Left renal pelvis (tissue), 4 donors: ENCODE results near the gene ARPC1A. TPM values are rescaled to one million over a fixed set of nuclear protein-coding genes. Genes with fewer than 3 reads are reported as not detected.
"Not testable (repeated sequence)": the region's sequence is repeated elsewhere in the genome, so short reads cannot be mapped to it uniquely, and the experiment has no call there.

ENCODE experiments used
- DNase-seq, 4 donors: peaks; one replicate each; pipeline ENCODE4 v3.0.0-alpha.2; 2013; ENCODE audit warnings: low read depth in 4 of 4, low spot score in 3 of 4
- polyA plus RNA-seq, 4 donors: library from polyadenylated mRNA; unstranded; fragments of 120-200 nt; gene quantifications; one replicate each; pipeline ENCODE4 v1.2.1, GENCODE V29; 2013; ENCODE audit not compliant: insufficient read length in 4 of 4

Gene ARPC1A
- polyA plus RNA-seq, 4 donors: 98.0 to 109 (median 106) TPM

DNA sequence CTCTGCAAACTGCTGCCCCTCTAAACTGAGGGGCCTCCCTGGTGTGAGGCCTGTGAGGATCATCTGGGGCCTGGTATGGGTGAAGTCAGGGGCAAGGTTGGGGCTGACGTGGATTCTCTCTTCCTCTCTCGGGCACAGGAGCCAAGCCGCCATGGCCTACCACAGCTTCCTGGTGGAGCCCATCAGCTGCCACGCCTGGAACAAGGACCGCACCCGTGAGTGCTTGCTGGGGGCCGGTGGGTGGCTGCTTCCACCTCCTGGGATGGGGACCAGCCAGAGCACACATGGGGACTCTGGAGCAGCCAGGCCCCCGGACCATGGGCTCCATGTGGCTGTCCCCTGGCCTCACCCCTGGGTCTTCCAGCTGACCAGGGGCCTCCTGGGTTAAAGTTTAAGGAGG lies 59.9 kb downstream of the ARPC1A start:
- DNase-seq: no peak

DNA sequence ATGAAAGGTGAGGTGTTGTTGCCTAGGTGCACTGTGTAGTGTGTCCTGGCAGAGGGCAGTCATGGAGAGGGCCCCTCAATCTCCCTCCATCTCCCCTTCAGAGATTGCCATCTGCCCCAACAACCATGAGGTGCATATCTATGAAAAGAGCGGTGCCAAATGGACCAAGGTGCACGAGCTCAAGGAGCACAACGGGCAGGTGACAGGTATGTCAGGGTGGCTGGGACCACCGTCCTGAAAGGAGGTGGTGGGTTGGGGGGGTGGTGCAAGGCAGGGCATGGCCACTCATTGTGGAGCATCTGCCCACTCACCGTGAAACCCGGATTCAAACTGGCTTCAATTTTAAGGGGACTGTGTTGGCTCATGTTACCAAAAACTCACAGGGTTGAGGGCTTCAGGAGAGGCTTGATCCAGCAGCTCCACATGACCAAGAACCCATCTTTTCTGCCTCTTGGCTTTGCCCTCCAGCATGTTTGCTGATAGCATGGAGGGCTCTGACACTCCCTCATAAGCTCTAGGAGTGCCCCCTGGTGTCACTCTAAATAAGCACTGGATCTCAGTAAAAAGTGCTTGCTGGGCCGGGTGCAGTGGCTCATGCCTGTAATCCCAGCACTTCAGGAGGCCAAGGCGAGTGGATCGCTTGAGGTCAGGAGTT lies 61.0 kb downstream of the ARPC1A start:
- DNase-seq: no peak

DNA sequence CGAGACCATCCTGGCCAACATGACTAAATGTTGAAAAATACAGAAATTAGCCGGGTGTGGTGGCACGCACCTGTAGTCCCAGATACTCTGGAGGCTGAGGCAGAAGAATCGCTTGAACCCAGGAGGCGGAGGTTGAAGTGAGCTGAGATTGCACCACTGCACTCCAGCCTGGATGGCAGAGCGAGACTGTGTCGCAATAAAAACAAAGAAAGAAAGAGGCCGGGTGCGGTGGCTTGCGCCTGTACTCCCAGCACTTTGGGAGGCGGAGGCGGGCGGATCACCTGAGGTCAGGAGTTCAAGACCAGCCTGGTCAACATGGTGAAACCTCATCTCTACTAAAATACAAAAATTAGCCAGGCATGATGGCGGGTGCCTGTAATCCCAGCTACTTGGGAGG lies 61.5 kb downstream of the ARPC1A start:
- not testable (repeated sequence) for DNase-seq

DNA sequence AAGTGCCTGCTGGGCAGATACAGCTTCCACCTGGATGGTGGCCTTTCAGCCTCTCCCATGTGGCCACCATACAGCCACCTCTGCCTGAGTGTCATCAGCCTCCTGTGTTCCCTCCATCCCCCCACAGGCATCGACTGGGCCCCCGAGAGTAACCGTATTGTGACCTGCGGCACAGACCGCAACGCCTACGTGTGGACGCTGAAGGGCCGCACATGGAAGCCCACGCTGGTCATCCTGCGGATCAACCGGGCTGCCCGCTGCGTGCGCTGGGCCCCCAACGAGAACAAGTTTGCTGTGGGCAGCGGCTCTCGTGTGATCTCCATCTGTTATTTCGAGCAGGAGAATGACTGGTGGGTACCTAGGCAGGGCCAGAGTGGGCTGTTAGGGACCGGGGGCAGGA lies 62.2 kb downstream of the ARPC1A start:
- no peak for DNase-seq

DNA sequence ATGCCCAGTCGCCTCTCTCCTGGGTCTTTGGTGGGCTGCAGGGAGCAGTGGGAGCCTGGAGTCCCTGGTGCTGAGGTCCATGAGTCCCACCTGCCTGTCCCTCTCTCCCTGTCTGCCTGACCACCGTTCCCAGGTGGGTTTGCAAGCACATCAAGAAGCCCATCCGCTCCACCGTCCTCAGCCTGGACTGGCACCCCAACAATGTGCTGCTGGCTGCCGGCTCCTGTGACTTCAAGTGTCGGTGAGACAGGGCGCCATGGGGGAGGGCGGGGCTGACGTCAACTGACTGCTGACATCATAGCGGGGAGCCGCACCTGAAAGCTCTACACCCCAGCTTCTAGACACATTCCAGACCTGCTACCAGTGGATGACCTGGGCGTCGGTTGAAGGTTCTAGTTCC lies 64.1 kb downstream of the ARPC1A start:
- no peak for DNase-seq

DNA sequence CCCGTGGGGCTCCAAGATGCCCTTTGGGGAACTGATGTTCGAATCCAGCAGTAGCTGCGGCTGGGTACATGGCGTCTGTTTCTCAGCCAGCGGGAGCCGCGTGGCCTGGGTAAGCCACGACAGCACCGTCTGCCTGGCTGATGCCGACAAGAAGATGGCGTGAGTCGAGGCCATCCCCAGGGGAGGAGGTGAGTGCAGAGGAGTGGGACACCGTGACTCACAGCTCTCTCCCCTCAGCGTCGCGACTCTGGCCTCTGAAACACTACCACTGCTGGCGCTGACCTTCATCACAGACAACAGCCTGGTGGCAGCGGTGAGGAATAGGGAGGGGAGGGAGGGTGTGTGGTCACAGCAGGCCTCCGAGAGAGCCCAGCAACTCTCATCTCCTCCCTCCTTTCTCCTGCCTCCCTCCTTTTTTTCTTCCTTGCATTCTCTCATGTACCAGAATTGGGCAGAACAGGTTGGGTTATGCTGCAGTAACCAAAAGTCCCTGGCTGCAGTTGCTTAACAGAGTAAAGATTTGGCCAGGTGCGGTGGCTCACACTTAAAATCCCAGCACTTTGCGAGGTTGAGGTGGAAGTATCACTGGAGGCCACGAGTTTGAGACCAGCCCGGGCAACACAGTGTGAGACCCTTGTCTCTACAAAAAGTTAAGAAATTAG lies 65.4 kb downstream of the ARPC1A start:
- no peak for DNase-seq

DNA sequence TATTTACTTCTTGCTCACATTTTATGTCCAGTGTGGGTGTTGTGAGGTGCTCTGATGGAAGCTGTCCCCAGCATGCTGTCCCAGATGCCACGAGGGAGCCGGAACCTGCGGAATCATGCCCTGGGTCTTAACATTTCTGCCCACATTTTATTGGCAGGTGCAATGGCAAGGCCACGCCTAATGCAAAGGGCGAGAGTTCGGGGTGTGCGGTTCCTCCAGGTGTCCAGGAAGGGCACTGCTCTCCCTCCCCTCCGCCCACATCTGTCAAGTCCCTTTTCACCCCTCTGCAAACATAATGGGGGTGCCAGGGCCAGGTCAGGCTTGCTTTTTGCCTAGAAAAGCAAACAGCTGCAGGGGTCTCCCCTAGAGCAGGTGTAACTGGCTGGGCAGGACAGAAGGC lies 66.3 kb downstream of the ARPC1A start:
- DNase-seq: no peak

DNA sequence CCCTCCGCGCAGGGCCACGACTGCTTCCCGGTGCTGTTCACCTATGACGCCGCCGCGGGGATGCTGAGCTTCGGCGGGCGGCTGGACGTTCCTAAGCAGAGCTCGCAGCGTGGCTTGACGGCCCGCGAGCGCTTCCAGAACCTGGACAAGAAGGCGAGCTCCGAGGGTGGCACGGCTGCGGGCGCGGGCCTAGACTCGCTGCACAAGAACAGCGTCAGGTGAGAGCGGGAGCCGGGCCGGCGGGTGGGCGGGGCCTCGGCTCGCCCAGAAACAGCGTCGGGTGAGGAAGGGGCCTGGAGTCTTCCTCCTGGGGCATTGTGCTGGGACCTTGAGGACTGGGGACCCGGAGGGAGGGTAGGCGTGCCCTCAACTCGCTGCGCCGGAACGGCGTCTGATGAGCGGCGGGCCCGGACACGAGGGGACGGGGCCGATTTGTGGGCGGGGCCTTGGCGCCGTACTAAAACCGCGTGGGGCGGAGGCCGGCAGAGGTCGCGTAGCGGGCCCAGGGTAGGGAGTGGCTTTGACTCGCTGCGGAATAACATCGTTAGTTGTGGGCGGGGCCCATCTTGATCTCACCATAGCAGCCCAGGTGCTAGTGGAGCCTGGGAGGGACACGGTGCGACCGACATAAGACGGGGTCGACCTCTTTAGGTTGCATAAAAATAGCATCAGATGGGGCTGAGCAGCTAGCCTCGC lies 67.1 kb downstream of the ARPC1A start:
- DNase-seq: no peak

DNA sequence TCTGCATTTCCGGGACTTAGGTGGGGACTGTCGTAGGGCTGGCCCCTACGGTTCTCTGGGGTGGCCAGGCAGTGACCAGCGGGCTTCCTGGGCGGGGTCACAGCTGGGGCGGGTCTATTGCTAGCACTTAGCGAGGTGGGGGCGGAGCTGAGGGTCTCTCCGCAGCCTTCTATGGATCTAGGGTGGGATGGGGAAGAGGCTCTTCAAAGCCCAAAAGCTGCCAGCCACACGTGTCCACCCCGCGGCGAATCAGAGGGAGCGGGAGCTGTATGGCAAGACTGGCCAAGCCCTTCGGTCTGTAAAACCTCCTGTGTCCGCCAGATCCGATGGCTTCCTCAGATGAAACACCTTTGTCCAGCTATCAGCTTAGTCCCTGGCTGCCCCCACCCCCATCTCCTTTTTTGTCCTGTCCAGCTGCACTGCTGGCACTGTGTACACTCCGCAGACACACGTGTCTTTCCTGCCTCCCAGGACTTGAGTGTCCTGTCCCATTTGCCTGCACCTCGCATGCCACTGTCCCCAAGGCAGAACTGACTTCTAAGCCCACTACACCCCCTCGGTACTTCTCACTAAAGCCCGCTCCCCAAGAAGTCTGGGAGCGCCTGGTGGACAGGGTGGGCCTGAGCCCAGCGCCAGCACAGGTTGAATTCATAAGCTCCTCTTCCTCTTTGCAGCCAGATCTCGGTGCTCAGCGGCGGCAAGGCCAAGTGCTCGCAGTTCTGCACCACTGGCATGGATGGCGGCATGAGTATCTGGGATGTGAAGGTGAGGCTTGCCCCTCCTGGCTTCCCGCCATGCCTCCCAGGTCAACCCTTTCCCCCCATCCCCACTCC lies 67.9 kb downstream of the ARPC1A start:
- no peak for DNase-seq

DNA sequence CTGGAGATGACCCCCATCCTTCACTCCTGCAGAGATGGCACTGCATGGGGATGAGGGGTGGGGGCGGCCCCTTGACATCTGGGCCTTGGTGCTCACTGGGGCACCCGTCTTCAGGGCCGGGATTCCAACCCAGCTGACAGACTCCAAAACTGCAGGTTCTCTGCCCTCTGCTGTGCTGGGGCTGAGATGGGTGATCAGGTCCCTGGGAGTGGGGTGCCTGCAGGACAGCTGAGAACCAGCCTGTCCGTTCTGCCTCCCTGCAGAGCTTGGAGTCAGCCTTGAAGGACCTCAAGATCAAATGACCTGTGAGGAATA lies 68.4 kb downstream of the ARPC1A start:
- no peak for DNase-seq

DNA sequence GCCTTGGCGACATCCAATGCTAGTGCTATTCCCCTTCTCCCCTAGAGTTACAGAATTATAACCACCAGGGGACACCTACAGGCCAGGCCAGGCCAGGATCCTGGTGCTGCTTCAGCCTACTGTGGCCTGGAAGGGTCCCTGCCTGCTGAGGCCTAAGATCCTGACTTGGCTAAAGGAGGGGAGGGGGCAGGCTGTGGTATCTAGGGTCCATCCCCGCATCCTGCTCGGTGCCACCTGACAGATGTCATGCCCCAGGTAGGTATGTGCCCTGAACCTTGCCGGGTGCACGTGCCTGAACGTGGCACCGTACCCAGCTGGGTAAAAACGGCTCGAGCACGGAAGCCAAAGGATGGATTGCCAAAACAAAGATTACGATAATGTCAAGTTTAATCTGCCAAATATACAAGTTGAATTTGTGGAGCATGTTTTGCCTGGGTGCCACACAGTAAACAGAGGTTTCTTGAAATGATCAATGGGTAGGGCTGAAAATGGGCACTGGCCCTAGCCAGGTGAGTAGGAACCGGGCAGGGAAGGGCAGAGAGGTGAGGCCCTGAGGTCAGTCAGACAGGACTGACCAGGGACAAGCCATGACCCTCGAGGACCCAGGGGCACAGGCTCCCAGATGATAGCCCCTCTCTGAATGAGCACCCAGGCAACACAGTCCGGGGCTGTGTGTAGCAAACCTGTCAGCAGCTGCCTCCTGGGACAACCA lies 70.1 kb downstream of the ARPC1A start:
- DNase-seq: no peak

DNA sequence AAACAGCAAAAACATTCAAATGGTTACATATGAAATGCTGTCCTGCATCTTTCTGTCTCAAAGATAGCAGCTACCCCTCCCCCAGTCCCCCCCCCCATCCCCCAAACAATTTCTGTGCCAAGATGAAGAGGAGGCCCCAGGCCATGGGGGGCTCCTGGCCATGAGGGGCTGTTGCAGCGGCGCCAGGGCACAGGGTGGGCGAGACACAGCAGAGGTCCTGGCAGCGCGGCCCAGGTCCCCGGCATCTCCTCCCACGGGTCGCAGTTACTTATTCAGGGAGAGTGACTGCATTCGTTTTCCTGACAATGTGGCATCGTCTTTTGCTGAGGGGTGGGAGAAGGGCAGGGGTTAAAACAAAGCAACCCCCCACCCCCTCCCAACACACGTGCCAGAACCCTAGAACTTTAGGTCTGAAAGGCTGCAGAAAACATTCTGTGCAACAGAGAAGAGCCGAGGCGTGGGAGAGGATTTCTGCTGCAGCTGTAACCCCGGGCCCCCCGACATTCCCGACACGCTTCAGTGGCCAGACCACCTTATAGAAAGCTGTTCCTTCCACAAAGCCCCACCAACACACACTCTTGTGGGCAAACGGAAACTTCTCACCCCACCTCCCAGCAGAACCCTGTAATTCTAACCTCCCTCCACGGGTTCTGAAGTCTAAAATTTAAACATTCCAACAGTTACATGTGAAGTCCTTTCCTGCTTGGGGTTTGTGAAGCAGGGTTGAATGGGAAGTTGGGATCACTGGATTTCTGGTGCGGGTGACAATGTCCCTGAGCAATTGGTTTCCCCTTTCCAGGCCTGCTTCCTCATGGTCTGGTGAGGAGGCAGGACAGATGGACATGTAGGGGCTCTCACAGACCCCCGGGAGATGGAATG lies 71.0 kb downstream of the ARPC1A start:
- DNase-seq: no peak

DNA sequence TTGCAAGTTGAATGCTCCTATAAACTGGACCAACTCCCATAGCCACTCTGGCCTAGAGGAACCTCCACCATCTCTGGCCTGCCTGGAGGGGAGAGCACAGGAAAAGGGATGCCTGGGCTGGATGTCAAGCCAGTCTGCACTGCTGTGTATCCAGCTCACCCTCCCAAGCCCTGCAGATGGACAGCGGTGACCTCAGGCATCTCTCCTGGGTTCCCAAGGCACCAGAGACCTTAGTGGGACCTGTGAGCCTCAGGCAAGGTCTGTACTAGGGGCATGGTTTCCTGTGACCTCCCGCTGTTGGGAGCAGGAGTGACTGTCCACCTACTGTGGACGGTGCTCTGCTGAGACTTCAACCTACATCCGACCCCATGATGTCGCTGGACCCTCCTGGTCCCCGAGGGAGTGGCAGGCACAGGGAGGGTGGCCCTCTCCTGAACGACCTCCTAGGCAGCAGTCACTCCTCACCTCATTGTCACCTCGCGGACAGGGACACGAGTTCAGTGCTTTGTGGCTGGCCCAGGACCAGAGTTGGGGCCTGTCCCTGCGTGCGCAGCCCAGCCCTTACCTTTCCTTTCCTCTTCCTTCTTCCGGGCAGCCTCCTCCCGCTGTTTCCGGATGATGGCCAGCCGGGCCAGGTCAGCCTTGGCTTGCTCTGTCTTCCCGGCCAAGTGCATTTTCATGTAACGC lies 71.7 kb downstream of the ARPC1A start:
- DNase-seq: no peak

DNA sequence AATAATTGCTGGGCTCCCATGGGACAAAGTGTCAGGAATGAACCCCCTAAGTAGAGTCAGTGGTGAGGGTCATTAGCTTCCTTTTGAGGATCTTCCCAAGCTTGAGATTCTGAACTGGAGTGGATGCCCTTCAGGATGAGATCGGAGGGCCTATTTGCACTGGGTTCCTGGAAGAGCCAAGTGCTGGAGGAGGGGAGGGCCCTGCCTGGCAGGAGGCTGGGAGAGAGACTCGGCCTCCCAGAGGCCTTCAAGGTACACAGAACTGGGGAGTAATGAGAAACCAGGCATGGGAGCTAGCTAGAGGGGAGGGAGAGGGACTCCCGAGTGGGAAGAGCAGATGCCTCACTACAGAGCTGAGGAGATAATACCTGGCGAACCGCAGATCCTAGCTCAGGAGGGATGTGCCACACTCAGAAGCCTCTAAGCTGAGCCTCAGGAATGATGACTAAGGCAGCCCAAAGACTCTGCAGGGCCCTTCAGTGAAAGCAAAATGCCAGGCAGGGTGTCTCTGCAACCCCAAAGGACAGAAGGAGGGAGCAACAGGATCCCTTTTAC lies 73.3 kb downstream of the ARPC1A start:
- no peak for DNase-seq

DNA sequence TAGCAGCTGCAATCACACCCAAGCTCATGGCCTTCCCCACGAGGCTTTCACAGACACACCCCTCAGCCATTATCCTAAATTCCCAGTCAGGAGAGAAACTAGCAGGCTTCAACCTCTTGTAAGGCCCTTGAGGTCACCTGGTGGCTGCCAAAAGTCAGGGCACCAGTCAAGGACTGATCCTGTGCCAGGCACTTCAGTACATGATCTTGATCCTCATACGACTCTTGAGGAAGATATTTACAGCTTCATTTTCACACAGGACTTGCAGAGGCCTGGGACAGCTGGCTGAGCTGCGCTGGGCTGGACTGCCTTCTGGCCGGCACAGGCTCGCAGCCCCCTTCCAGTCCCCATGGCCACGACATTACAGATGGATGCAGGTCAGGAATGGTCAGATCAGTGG lies 73.9 kb downstream of the ARPC1A start:
- DNase-seq: no peak

DNA sequence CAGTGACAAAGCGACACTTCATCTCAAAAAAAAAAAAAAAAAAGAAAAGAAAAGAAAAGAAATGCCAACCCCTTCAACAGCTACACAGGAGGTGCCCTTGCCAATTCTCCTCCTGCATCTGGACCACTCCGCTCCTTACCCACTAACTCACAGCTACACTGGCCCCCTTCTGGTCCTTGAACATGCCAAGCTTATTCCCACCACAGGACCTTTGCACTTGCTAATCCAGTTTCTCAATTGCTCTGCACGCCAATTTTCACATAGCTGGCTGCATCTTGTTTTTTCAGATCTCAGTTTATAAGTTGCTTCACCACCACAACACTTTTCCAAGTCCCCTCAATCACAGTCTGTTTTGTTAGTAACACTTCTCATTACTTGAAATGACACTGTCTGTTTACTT lies 77.2 kb downstream of the ARPC1A start:
- DNase-seq: no peak

DNA sequence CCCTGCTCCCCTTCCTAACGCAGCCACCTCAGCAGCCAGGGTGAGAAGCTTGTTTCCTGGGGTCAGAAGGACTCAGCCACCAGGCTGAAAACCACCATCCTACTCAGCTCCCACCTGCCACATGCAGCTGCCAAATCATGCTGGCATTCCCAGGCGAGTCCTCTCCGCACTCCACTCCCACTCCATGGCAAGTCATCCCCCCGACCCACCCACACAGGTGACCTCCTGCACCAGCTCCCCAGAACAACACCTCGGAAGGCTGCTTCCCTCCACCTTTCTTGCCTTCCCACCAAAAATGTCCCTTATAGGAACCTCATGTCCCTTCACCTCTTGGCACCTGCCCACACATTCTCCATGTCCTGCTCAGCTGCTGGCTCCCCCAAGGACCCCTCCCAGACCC lies 78.1 kb downstream of the ARPC1A start:
- DNase-seq: no peak

DNA sequence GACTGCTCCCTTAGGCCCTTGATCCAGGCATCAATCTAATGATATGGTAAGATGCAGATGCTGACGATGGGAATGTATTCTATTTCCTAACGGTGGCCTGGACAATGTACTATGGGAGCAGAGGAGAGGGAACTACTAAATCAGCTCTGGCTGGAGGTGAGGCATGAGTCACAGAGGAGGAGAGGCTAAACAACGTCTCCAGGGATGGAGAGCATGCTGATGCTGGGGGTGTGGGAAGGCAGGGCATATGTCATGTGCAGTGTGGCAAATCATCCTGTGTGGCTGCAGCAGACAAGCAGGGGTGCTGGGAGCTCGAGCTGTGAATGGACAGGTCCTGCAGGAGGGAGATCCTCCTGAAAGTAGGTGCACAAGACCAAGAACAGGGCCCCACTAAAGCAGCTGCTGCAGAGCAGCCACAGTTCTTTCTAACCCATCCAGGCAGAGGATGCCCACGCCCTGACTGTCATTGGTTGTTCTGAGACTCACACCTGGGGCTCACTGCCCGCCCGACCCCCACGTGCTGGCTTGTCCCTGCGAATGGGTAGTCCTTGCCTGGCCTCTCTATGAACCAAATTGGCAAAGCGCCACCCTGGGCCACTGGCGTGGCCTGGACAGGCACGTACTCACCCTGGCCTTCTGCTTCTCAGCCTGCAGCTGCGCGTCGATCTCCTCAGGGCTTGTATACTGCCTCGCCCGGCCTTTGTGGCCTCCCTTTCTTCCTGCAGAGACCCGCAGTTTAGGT lies 78.7 kb downstream of the ARPC1A start:
- DNase-seq: no peak
